DMS114 treated with DMSO at 0.1 percent for 48 hours (cell line): ENCODE data around the gene GPR152.
"Not testable (repeated sequence)": the region's sequence is repeated elsewhere in the genome, so short reads cannot be mapped to it uniquely, and the experiment has no call there.

Experiments used
- DNase-seq: peaks from one replicate; lab custom pipeline; 2025; ENCODE audit not compliant: unreplicated experiment; lab: John Stamatoyannopoulos, UW

Gene GPR152

GRCh38 chr11:67412495-67413179 is 39.9 kb downstream of the GPR152 start:
- DNase-seq, result no peak

DNA sequence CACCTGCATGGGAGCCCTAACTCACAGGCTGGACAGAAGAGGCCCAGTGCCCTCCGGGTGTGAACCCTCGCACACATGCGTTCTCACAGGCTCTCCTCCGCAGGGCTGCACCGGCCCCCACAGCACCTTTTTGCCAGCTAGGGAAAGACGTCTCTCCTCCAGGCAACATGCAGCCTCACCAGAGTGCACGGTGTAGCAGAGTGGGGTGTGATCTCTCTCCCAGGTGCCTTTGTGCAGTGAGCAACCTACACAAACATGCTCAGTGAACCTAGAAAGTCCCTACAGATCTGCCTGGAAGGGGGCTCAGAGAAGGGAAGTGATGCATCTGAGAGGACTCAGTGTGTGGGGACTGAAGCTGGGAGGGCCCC is 40.8 kb downstream of the GPR152 start:
- no peak for DNase-seq

DNA sequence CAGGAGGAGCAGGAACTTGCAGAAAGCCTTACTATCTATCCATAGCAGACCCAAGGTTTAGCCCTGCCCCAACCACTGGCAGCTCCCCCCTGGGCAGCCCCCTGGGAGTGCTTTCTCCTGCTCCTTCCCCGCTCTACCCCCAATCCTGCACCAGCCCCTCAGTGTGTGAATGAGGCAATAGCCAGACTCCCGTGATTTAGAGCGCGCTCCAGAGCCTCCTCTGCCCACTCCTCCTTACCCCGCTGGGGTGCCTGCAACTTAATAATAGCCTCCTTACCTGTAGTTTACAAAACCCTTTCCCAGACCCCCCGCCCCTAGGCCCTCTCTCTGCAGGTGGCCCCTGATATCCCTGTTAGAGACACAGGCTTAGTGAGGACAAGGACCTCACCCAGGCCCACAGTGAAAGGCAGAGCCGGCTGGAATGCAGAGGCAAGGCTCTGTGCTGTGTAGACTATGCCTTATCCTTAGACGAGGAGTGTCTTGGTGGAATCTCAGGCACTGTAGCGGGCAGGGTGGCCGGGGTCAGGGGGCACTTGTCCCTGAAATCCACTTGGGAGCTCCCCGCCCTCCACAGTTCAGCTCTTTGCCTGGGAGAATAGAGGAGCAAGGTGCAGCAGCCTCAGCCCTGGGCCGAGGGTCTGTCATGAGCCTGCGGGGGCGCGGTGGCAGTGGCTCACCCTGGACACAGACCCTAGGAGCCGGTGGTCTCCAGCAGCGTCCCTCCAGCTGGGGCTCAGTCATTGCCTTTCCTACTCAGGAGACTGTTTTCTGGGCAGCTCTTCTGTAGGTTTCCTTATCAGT is 41.3 kb downstream of the GPR152 start:
- no peak for DNase-seq

DNA sequence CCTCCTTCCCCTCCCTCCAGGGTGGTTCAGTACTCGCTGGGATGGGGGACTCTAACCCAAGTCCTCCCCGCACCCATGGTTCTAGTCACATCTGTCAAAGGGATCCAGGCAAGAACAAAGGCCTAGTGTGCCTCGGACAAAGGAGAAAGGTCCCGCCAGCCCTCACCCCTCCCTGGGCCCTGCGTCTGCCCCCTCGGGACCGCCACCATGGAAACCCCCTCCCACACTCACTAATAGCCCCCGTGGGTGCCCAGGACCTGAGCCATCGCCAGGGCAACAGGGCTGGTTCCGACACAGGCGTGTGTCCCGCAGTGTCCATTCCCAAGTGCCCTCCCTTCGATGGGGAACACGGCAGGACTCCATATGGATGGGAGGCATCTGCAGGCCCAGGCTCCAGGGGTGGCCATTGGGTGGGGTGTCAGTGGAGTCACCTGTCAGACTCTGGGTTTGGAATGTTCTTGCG is 42.1 kb downstream of the GPR152 start:
- DNase-seq, result no peak

- DNase-seq, result no peak
Observed at GRCh38 chr11:67409781-67410368, 42.7 kb downstream of the GPR152 start.

DNA sequence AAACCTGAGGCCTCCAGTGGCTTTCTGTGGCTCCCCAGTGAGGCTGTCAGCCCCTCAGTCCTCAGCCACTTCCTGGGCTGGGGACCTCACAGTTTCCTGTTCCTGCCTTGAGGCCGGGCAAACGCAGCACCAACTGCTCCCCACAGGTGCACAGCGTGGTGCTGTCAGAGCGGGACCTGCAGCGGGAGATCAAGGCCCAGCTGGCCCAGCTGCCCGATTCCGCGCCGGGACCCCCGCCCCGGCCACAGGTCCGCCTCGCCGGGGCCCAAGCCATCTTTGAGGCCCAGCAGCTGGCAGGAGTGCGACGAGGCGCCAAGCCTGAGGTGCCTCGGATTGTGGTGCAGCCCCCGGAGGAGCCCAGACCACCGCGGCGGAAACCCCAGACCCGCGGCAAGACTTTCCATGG is 43.3 kb downstream of the GPR152 start:
- no peak for DNase-seq

GRCh38 chr11:67408437-67409200 is 43.9 kb downstream of the GPR152 start:
- no peak for DNase-seq

- DNase-seq, result no peak
Observed at GRCh38 chr11:67407688-67408163, 44.8 kb downstream of the GPR152 start.

- no peak for DNase-seq
Observed at GRCh38 chr11:67406969-67407687, 45.4 kb downstream of the GPR152 start.

DNA sequence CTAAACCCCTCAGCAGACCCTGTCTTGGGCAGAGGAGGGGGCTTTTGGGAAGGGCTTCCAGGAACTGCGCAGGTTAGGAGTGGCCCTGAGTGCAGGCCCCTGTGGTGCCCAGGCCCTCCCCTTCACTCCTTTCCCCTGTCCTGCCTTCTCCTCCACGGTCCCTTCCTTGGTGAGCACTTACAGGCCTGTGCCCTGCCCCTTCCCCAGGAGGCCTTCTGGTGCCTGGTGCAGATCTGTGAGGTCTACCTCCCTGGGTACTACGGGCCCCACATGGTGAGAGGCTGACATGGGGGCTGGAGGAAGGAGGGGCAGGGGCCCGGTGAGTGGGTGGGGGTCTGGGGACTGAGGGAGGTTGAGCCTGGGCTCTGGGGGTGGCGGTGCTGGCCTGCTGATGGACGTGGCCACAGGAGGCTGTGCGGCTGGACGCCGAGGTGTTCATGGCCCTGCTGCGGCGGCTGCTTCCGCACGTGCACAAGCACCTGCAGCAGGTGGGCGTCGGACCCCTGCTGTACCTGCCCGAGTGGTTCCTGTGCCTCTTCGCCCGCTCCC is 46.0 kb downstream of the GPR152 start:
- no peak for DNase-seq

GRCh38 chr11:67405688-67406339 is 46.7 kb downstream of the GPR152 start:
- DNase-seq, result no peak

DNA sequence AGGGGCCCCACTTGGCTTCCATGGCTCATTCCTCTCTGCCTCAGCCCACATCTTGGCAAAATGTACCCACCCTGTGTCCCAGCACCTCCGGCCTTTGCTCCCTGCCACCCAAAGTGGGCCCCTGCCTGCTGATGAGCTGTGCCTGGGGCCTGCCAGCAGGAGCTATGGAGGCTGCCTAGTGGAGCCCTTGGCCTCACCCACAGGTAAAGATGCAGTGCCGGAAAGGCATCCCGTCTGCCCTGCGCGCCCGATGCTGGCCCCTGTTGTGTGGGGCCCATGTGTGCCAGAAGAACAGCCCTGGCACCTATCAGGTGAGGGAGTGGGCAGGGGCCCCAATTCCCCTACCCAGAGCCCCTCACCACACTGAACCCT is 47.3 kb downstream of the GPR152 start:
- no peak for DNase-seq

- no peak for DNase-seq
Observed at GRCh38 chr11:67404515-67405195, 47.9 kb downstream of the GPR152 start.

- not testable (repeated sequence) for DNase-seq
Observed at GRCh38 chr11:67403085-67403484, 49.4 kb downstream of the GPR152 start.

- not testable (repeated sequence) for DNase-seq
Observed at GRCh38 chr11:67402192-67402839, 50.2 kb downstream of the GPR152 start.

DNA sequence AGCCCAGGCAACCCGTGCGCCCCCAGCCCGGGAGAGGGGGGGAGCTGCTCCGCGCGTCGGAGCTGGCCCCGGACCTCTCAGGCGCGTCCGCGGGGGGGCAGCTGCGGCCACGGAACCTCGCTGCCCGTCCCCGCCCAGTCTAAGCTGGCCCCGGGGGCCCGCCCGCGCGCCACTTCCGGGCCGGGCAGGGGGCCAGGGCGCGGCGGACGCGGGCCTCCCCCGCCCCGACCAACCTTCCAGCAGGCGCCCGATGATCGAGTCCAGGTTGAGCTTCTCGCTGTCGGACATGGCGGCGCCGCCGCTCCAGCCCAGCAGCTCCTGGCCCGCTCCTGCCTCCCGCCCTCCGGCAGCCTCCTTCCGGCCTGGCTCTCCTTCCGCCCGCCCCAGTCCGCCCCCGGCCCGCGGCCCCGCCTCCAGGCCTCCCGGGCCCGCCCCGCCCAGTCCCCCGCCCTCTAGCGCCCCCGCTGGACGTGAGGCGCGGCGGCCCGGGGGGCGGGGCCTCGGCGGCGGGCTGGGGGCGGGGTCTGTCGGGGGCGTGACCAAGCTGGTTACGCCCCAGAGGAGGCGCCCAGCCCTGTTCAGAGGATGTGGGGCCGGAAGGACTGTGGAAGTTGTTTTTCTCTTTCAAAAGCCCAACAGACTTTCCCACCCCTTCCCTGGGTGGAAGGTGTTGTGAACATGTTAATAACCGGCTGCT is 50.9 kb downstream of the GPR152 start, which contains the start of gene PPP1CA:
Gene PPP1CA, minus strand, starts transcription at position 364 of the 697 bp plus-strand sequence. Its CDS starts 76 bp downstream, at position 288.
- peak; percentile 73 for DNase-seq
